ENCODE results near the gene PLCL1.
A peak's percentile ranks its signal among the peaks of the same experiment; 100 is the strongest.
"Not testable (repeated sequence)": the region's sequence is repeated elsewhere in the genome, so short reads cannot be mapped to it uniquely, and the experiment has no call there.

The PLCL1 gene

GRCh38 chr2:198000417-198000816 lies 196.0 kb downstream of the PLCL1 start:
- no peak for DNase-seq (ENCODE audit: low spot score)

GRCh38 chr2:198004173-198004572 lies 199.8 kb downstream of the PLCL1 start:
- DNase-seq (ENCODE audit: low spot score) = no peak

- DNase-seq (ENCODE audit: low spot score) = no peak
Measured at GRCh38 chr2:198004921-198005829, 200.8 kb downstream of the PLCL1 start.

GRCh38 chr2:198006733-198007132 lies 202.3 kb downstream of the PLCL1 start:
- no peak for DNase-seq (ENCODE audit: low spot score)

GRCh38 chr2:198008230-198008629 lies 203.8 kb downstream of the PLCL1 start:
- DNase-seq (ENCODE audit: low spot score) = no peak

GRCh38 chr2:198012025-198012424 lies 207.6 kb downstream of the PLCL1 start:
- DNase-seq (ENCODE audit: low spot score) = no peak

GRCh38 chr2:198016243-198016642 lies 211.8 kb downstream of the PLCL1 start:
- DNase-seq (ENCODE audit: low spot score) = no peak

GRCh38 chr2:198017068-198017467 lies 212.7 kb downstream of the PLCL1 start:
- DNase-seq (ENCODE audit: low spot score) = no peak

GRCh38 chr2:198028955-198029354 lies 224.6 kb downstream of the PLCL1 start:
- no peak for DNase-seq (ENCODE audit: low spot score)

GRCh38 chr2:198029576-198029975 lies 225.2 kb downstream of the PLCL1 start:
- DNase-seq (ENCODE audit: low spot score) = not testable (repeated sequence)

GRCh38 chr2:198033626-198034025 lies 229.2 kb downstream of the PLCL1 start:
- no peak for DNase-seq (ENCODE audit: low spot score)

GRCh38 chr2:198036029-198036879 lies 231.9 kb downstream of the PLCL1 start:
- DNase-seq (ENCODE audit: low spot score) = no peak

GRCh38 chr2:198040835-198041234 lies 236.4 kb downstream of the PLCL1 start:
- DNase-seq (ENCODE audit: low spot score) = no peak

GRCh38 chr2:198042189-198042588 lies 237.8 kb downstream of the PLCL1 start:
- DNase-seq (ENCODE audit: low spot score) = no peak

GRCh38 chr2:198044777-198045176 lies 240.4 kb downstream of the PLCL1 start:
- no peak for DNase-seq (ENCODE audit: low spot score)

- DNase-seq (ENCODE audit: low spot score) = no peak
Measured at GRCh38 chr2:198045227-198045626, 240.8 kb downstream of the PLCL1 start.

GRCh38 chr2:198052741-198053140 lies 248.3 kb downstream of the PLCL1 start:
- no peak for DNase-seq (ENCODE audit: low spot score)

- DNase-seq (ENCODE audit: low spot score) = peak; percentile 56
Measured at GRCh38 chr2:198053148-198053547, 248.8 kb downstream of the PLCL1 start.

GRCh38 chr2:198053776-198054175 lies 249.4 kb downstream of the PLCL1 start:
- DNase-seq (ENCODE audit: low spot score) = no peak

- peak; percentile 60 for DNase-seq (ENCODE audit: low spot score)
Measured at GRCh38 chr2:198054299-198054698, 249.9 kb downstream of the PLCL1 start.

- DNase-seq (ENCODE audit: low spot score) = no peak
Measured at GRCh38 chr2:198055716-198056115, 251.3 kb downstream of the PLCL1 start.

GRCh38 chr2:198056836-198057235 lies 252.4 kb downstream of the PLCL1 start:
- no peak for DNase-seq (ENCODE audit: low spot score)

- no peak for DNase-seq (ENCODE audit: low spot score)
Measured at GRCh38 chr2:198059800-198060199, 255.4 kb downstream of the PLCL1 start.

Data from pons (tissue), 1 donor.